Muscle layer of colon (tissue), 2 donors: ENCODE results near the gene KIF16B.

Experiments used
- H3K27ac ChIP-seq: one replicate; pipeline ENCODE4 v1.7.0; 2013; ENCODE audit warnings: low read depth, mild to moderate bottlenecking, low read length, moderate library complexity
- H3K27me3 ChIP-seq, 2 donors: one replicate each; pipeline ENCODE4 v1.7.0; 2013; ENCODE audit warnings: low read length in 2 of 2, mild to moderate bottlenecking in 2 of 2; ENCODE audit not compliant: insufficient read depth in 2 of 2, control insufficient read depth in 1 of 2
- H3K36me3 ChIP-seq: one replicate; pipeline ENCODE4 v1.7.0; 2013; ENCODE audit warnings: mild to moderate bottlenecking, low read length; ENCODE audit not compliant: insufficient read depth
- H3K4me1 ChIP-seq: one replicate; pipeline ENCODE4 v1.7.0; 2013; ENCODE audit warnings: mild to moderate bottlenecking, low read length; ENCODE audit not compliant: insufficient read depth
- H3K4me3 ChIP-seq, 2 donors: one replicate each; pipeline ENCODE4 v1.7.0; 2013; ENCODE audit warnings: low read length in 2 of 2, low read depth in 1 of 2, mild to moderate bottlenecking in 1 of 2, moderate library complexity in 1 of 2
- H3K9ac ChIP-seq: one replicate; pipeline ENCODE4 v1.7.0; 2013; ENCODE audit warnings: low read length
- H3K9me3 ChIP-seq: one replicate; pipeline ENCODE4 v1.7.0; 2013; ENCODE audit warnings: mild to moderate bottlenecking, low read length
- donor health status: abdominal sarcoma.
- donor health status: Adenocarcinoma of cecum.

KIF16B gene

GRCh38 chr20:16390991-16391390, 182.3 kb downstream of the KIF16B start:
- no peaks in the 10 kb centered on the region for H3K4me1 ChIP-seq
- no peaks in the 10 kb centered on the region for H3K9me3 ChIP-seq
- no peak overlapping the region for H3K4me3 ChIP-seq
- H3K36me3 ChIP-seq: no peaks in the 10 kb centered on the region
- H3K27me3 ChIP-seq: no peaks in the 10 kb centered on the region
- no peak overlapping the region for H3K9ac ChIP-seq
- no peak overlapping the region for H3K27ac ChIP-seq

GRCh38 chr20:16388731-16389130, 184.5 kb downstream of the KIF16B start:
- Histone ChIP-seq H3K4me1 (no peaks in the 10 kb centered on the region), H3K27ac (no peak overlapping the region), H3K4me3 (no peak overlapping the region), H3K27me3 (no peaks in the 10 kb centered on the region), H3K9ac (no peak overlapping the region), H3K9me3 (no peaks in the 10 kb centered on the region), H3K36me3 (no peaks in the 10 kb centered on the region)

GRCh38 chr20:16387666-16388065, 185.6 kb downstream of the KIF16B start:
- no peaks in the 10 kb centered on the region for H3K27me3 ChIP-seq
- no peaks in the 10 kb centered on the region for H3K4me1 ChIP-seq
- H3K9ac ChIP-seq: no peak overlapping the region

GRCh38 chr20:16385891-16386290, 187.4 kb downstream of the KIF16B start:
- H3K9me3 ChIP-seq: no peaks in the 10 kb centered on the region

More at GRCh38 chr20:16387666-16388065, 185.6 kb downstream of the KIF16B start:
- no peak overlapping the region for H3K4me3 ChIP-seq
- no peaks in the 10 kb centered on the region for H3K36me3 ChIP-seq
- no peaks in the 10 kb centered on the region for H3K9me3 ChIP-seq
- H3K27ac ChIP-seq: no peak overlapping the region

GRCh38 chr20:16385462-16385861, 187.8 kb downstream of the KIF16B start:
- no peak overlapping the region for H3K9ac ChIP-seq
- no peaks in the 10 kb centered on the region for H3K36me3 ChIP-seq
- no peaks in the 10 kb centered on the region for H3K4me1 ChIP-seq
- no peaks in the 10 kb centered on the region for H3K9me3 ChIP-seq
- no peaks in the 10 kb centered on the region for H3K27me3 ChIP-seq
- no peak overlapping the region for H3K27ac ChIP-seq
- H3K4me3 ChIP-seq: no peak overlapping the region

More at GRCh38 chr20:16385891-16386290, 187.4 kb downstream of the KIF16B start:
- Histone ChIP-seq H3K4me1 (no peaks in the 10 kb centered on the region), H3K27ac (no peak overlapping the region), H3K9ac (no peak overlapping the region), H3K27me3 (no peaks in the 10 kb centered on the region), H3K4me3 (no peak overlapping the region), H3K36me3 (no peaks in the 10 kb centered on the region)

GRCh38 chr20:16381444-16381843, 191.8 kb downstream of the KIF16B start:
- H3K4me1 ChIP-seq: no peaks in the 10 kb centered on the region
- no peak overlapping the region for H3K4me3 ChIP-seq
- H3K36me3 ChIP-seq: no peaks in the 10 kb centered on the region
- H3K9ac ChIP-seq: no peak overlapping the region
- no peak overlapping the region for H3K27ac ChIP-seq
- H3K9me3 ChIP-seq: no peaks in the 10 kb centered on the region
- no peaks in the 10 kb centered on the region for H3K27me3 ChIP-seq

- Histone ChIP-seq H3K4me3 (no peak overlapping the region), H3K9ac (no peak overlapping the region), H3K4me1 (no peaks in the 10 kb centered on the region), H3K9me3 (no peaks in the 10 kb centered on the region), H3K27ac (no peak overlapping the region), H3K27me3 (no peaks in the 10 kb centered on the region), H3K36me3 (no peaks in the 10 kb centered on the region)
Measured at GRCh38 chr20:16378712-16379370, 194.4 kb downstream of the KIF16B start.

GRCh38 chr20:16378122-16378521, 195.1 kb downstream of the KIF16B start:
- Histone ChIP-seq H3K4me1 (no peaks in the 10 kb centered on the region), H3K36me3 (no peaks in the 10 kb centered on the region), H3K9me3 (no peaks in the 10 kb centered on the region), H3K27me3 (no peaks in the 10 kb centered on the region), H3K4me3 (no peak overlapping the region), H3K9ac (no peak overlapping the region), H3K27ac (no peak overlapping the region)

GRCh38 chr20:16369441-16369840, 203.8 kb downstream of the KIF16B start:
- no peaks in the 10 kb centered on the region for H3K4me1 ChIP-seq
- H3K4me3 ChIP-seq: no peak overlapping the region
- H3K27me3 ChIP-seq: no peaks in the 10 kb centered on the region
- H3K9me3 ChIP-seq: no peaks in the 10 kb centered on the region
- peaks cover 15% of the 10 kb centered on the region for H3K36me3 ChIP-seq
- no peak overlapping the region for H3K9ac ChIP-seq
- H3K27ac ChIP-seq: no peak overlapping the region

GRCh38 chr20:16368645-16369292, 204.5 kb downstream of the KIF16B start:
- Histone ChIP-seq H3K9me3 (no peaks in the 10 kb centered on the region), H3K4me3 (no peak overlapping the region), H3K27ac (no peak overlapping the region), H3K4me1 (no peaks in the 10 kb centered on the region), H3K9ac (no peak overlapping the region), H3K27me3 (no peaks in the 10 kb centered on the region), H3K36me3 (peaks cover 15% of the 10 kb centered on the region)

GRCh38 chr20:16367948-16368560, 205.2 kb downstream of the KIF16B start:
- no peaks in the 10 kb centered on the region for H3K9me3 ChIP-seq
- H3K27ac ChIP-seq: no peak overlapping the region
- H3K9ac ChIP-seq: no peak overlapping the region
- no peaks in the 10 kb centered on the region for H3K27me3 ChIP-seq
- no peak overlapping the region for H3K4me3 ChIP-seq
- no peaks in the 10 kb centered on the region for H3K4me1 ChIP-seq
- peaks cover 15% of the 10 kb centered on the region for H3K36me3 ChIP-seq
